ENCODE results near the gene ENPEP.

DNA sequence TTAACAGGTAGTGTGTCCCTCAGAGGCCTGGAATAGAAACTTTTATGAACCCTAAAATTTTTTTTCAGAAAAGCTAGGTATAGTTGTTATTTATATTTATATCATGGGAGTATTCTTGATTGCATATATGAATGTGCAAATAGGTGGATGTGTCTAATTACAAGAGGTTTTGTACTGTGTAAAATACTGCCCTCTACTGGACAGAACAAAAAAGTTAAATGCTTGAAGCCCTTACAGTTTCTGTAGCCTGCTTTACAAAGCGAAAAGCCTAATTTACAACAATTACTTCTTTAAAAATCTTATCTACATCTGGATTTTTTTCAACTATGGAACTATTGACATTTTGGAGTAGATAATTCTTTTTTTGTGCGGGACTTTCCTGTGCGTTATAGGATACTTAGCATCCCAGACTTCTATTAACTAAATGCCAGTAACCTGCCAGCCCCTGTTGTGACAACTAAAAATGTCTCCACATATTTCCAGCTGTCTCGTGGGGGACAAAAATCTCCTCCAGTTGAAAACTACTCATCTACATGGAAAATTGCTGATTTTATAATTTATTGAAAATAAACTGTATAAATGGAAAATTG is 35.1 kb downstream of the ENPEP start:
- TF ChIP-seq POLR2A (IDR thresholded peaks at IDR 0.05; ENCODE audit: low read depth) (no peak), CTCF (IDR thresholded peaks at IDR 0.05) (peak; percentile 60 to 74 (median 74)), EP300 (IDR thresholded peaks at IDR 0.05) (no peak), POLR2AphosphoS5 (IDR thresholded peaks at IDR 0.05) (no peak)
